OCI-LY7 (cell line): ENCODE data around the gene KCTD21. TPM values are rescaled to one million over a fixed set of nuclear protein-coding genes. Genes with fewer than 3 reads are reported as not detected.
A peak's percentile ranks its signal among the peaks of the same experiment; 100 is the strongest.

Source experiments
- BruUV-seq: library from RNA; stranded (reverse); fragments of 400-500 nt; replicated peaks from 2 replicates; lab custom pipeline; 2021; lab: Mats Ljungman, UMichigan
- CTCF ChIA-PET: fragments of 300-600 bp; sonication (Branson Sonifier 250); formaldehyde crosslinking; loops from one replicate; lab custom pipeline; 2022; ENCODE audit warnings: antibody characterized with exemption; ENCODE audit not compliant: unreplicated experiment; lab: Charles Lee
- POLR2A ChIA-PET: fragments of 300-600 bp; sonication (Branson Sonifier 250); formaldehyde crosslinking; loops from one replicate; lab custom pipeline; 2022; ENCODE audit warnings: antibody characterized with exemption; lab: Charles Lee
- DNase-seq: peaks from one replicate; pipeline ENCODE4 v3.0.0-alpha.2; 2015; ENCODE audit warnings: low spot score
- H2AFZ ChIP-seq: fragments of 200-600 bp; sonication (generic), shearing (Covaris generic); 2 replicates; pipeline ENCODE4 v1.6.1; 2014; ENCODE audit warnings: mild to moderate bottlenecking, antibody characterized with exemption, low read length, moderate library complexity
- H3K27ac ChIP-seq: fragments of 200-600 bp; sonication (generic); 2 replicates; pipeline ENCODE4 v1.5.1; 2014; ENCODE audit warnings: mixed run types, low read depth, mild to moderate bottlenecking, moderate library complexity, low read length, inconsistent platforms; ENCODE audit not compliant: poor library complexity, severe bottlenecking
- H3K36me3 ChIP-seq: fragments of 200-600 bp; sonication (generic); 2 replicates; pipeline ENCODE4 v1.6.1; 2014; ENCODE audit warnings: mild to moderate bottlenecking, antibody characterized with exemption, low read length, moderate library complexity, mixed read lengths; ENCODE audit not compliant: insufficient read depth
- H3K4me1 ChIP-seq: fragments of 200-600 bp; sonication (generic); 2 replicates; pipeline ENCODE4 v1.5.1; 2014; ENCODE audit warnings: mild to moderate bottlenecking, low read length; ENCODE audit not compliant: insufficient read depth, poor library complexity, severe bottlenecking
- H3K4me2 ChIP-seq: fragments of 200-600 bp; sonication (generic); 2 replicates; pipeline ENCODE4 v1.6.1; 2014; ENCODE audit warnings: mild to moderate bottlenecking, low read length
- H3K4me3 ChIP-seq: fragments of 200-600 bp; sonication (generic); 2 replicates; pipeline ENCODE4 v1.5.1; 2014; ENCODE audit warnings: mild to moderate bottlenecking, low read depth, low read length; ENCODE audit not compliant: poor library complexity, severe bottlenecking
- H3K79me2 ChIP-seq: fragments of 200-600 bp; sonication (generic); 2 replicates; pipeline ENCODE4 v1.6.1; 2016; ENCODE audit warnings: low read depth, mild to moderate bottlenecking, low read length, moderate library complexity, mixed read lengths; ENCODE audit not compliant: insufficient read depth
- H3K9me2 ChIP-seq: fragments of 200-600 bp; sonication (generic); 2 replicates; pipeline ENCODE4 v1.6.1; 2016; ENCODE audit warnings: mild to moderate bottlenecking, low read length, mixed read lengths; ENCODE audit not compliant: insufficient read depth
- H3K9me3 ChIP-seq: fragments of 200-600 bp; sonication (generic); 2 replicates; pipeline ENCODE4 v1.6.1; 2014; ENCODE audit warnings: mild to moderate bottlenecking, mixed run types, low read length, mixed read lengths
- H4K20me1 ChIP-seq: fragments of 200-600 bp; sonication (generic); 2 replicates; pipeline ENCODE4 v1.6.1; 2014; ENCODE audit warnings: mild to moderate bottlenecking, antibody characterized with exemption, low read length, moderate library complexity, mixed read lengths; ENCODE audit not compliant: insufficient read depth
- EZH2phosphoT487 ChIP-seq: fragments of 200-600 bp; sonication (generic); IDR thresholded peaks from 2 replicates; pipeline ENCODE4 v1.6.1; 2018; ENCODE audit warnings: low read depth, borderline replicate concordance, mild to moderate bottlenecking, mixed run types, antibody characterized with exemption, low read length, moderate library complexity, mixed read lengths
- intact Hi-C: fragments of 100-400 bp; cut with micrococcal nuclease; formaldehyde crosslinking; loops from one replicate; pipeline ENCODE4 v1.10.0; 2022; ENCODE audit not compliant: unreplicated experiment
- total RNA-seq, 2 experiments: library from RNA; depleted of rRNA in 1 of 2; stranded (reverse); fragments of >200 nt in 1 of 2; shearing (Covaris generic) in 1 of 2; gene quantifications; 2 replicates each; pipeline ENCODE4 v1.2.3, GENCODE V29; 2014 to 2022
- TF ChIP-seq, protein P1 (sequence below): fragments of 200-600 bp; sonication (generic); conservative IDR thresholded peaks from 2 replicates; pipeline ENCODE4 v1.5.1; 2014; ENCODE audit warnings: mild to moderate bottlenecking, antibody characterized with exemption, low read length, moderate library complexity, mixed read lengths

KCTD21 gene
- total RNA-seq, 2 experiments from 2014 or later = 1.5 to 2.5 TPM

DNA sequence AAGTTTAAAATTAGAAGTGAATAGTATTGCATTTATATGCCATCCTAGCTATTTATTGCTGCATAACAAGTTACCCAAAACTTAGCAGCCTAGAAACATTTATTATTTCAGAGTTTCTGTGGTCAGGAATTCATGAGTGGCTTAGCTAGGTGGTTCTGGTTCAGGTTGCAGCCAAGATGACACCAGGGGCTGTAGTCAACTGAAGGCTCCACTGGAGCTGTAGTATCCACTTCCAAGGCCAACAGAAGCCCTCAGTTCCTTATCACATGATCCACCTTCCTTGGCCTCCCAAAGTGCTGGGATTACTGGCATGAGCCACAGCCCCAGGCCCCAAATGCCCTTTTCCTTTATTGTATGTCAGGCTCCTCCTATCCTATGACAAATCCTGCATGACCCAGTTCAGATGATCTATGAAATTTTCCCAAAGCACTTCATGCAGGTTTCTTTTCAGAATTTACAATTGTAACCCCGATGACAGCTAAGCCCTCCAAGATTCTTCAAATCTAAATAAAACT, 42.9 kb downstream of the KCTD21 start:
- Histone ChIP-seq H3K4me3 (no peak overlapping the region), H3K27ac (no peak overlapping the region), H3K4me1 (peaks cover 25% of the 10 kb centered on the region), H4K20me1 (no peaks in the 10 kb centered on the region), H2AFZ (no peak overlapping the region), H3K36me3 (peaks cover 9% of the 10 kb centered on the region; the same call in 1 of the 2 replicates), H3K79me2 (peaks cover 6% of the 10 kb centered on the region; the same call in 1 of the 2 replicates), H3K9me3 (no peaks in the 10 kb centered on the region), H3K9me2 (no peaks in the 10 kb centered on the region), H3K4me2 (no peak overlapping the region)
- no TSS peak for BruUV-seq
- ChIA-PET CTCF (no interaction called here), POLR2A (no interaction called here)
- DNase-seq = no peak
- intact Hi-C loops = no loop called here
- TF ChIP-seq, protein P1, sequence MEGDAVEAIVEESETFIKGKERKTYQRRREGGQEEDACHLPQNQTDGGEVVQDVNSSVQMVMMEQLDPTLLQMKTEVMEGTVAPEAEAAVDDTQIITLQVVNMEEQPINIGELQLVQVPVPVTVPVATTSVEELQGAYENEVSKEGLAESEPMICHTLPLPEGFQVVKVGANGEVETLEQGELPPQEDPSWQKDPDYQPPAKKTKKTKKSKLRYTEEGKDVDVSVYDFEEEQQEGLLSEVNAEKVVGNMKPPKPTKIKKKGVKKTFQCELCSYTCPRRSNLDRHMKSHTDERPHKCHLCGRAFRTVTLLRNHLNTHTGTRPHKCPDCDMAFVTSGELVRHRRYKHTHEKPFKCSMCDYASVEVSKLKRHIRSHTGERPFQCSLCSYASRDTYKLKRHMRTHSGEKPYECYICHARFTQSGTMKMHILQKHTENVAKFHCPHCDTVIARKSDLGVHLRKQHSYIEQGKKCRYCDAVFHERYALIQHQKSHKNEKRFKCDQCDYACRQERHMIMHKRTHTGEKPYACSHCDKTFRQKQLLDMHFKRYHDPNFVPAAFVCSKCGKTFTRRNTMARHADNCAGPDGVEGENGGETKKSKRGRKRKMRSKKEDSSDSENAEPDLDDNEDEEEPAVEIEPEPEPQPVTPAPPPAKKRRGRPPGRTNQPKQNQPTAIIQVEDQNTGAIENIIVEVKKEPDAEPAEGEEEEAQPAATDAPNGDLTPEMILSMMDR = no peak
- TF ChIP-seq EZH2phosphoT487 = no peak

DNA sequence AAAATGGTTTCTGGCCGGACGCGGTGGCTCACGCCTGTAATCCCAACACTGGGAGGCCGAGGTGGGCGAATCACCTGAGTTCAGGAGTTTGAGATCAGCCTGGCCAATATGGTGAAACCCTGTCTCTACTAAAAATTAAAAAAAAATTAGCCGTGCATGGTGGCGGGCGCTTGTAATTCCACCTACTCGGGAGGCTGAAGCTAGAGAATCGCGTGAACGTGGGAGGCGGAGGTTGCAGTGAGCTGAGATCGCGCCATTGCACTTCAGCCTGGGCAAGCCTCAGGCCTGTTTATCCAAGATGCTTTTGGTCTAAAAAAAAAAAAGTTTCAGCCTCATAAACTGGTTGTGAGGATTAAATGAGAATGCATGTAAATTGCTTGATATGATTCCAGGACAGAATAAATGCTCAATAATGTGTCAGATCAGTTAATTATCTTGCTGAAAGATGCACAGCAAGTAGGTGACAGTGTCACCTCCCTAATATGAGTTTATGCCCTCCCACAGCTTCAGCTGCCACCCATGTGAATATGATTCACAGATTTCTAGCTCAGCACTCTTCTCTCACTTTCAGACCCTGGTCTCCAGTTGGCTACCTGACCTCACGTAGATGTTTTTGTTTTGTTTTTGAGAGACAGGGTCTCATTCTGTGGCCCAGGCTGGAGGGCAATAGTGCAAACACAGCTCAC, 47.9 kb downstream of the KCTD21 start:
- peak overlapping the region; percentile 82 for H3K4me3 ChIP-seq
- H3K79me2 ChIP-seq = peaks cover 38% of the 10 kb centered on the region; the same call in 1 of the 2 replicates
- H3K4me2 ChIP-seq = peak overlapping the region; percentile 84
- H3K4me1 ChIP-seq = peaks cover 46% of the 10 kb centered on the region
- TF ChIP-seq, protein P1 = no peak
- no peak for TF ChIP-seq EZH2phosphoT487
- H3K9me2 ChIP-seq = no peaks in the 10 kb centered on the region
- BruUV-seq = no TSS peak
- no peaks in the 10 kb centered on the region for H3K9me3 ChIP-seq
- H4K20me1 ChIP-seq = no peaks in the 10 kb centered on the region
- H3K27ac ChIP-seq = no peak overlapping the region
- CTCF ChIA-PET = no interaction called here
- H2AFZ ChIP-seq = no peak overlapping the region
- peak; percentile 16 for DNase-seq
- POLR2A ChIA-PET = interaction anchor here (0.7 to 2.4 kb wide), 3 partner anchors 11 to 507 kb away, joined by 3 to 9 read pairs (median 4); no protein-coding TSS in a partner anchor
- H3K36me3 ChIP-seq = peaks cover 31% of the 10 kb centered on the region
- intact Hi-C loops = no loop called here
